ENCODE measurements around the gene LEKR1. TPM values are rescaled to one million over a fixed set of nuclear protein-coding genes. Genes with fewer than 3 reads are reported as not detected.

Gene LEKR1
- polyA plus RNA-seq, 1 donor from 2014 or later, result 2.7 TPM

GRCh38 chr3:156836701-156837100 is 10.5 kb downstream of the LEKR1 start:
- Histone ChIP-seq H3K4me2 (ENCODE audit: low read length) (no peak overlapping the region), H3K36me3 (ENCODE audit: insufficient read depth, low read length) (no peaks in the 10 kb centered on the region), H3K79me2 (replicated peaks; ENCODE audit: insufficient read depth, low read length) (no peaks in the 10 kb centered on the region), H4K20me1 (ENCODE audit: insufficient read depth) (no peaks in the 10 kb centered on the region), H3K9ac (ENCODE audit: low read length) (no peak overlapping the region), H3K4me3 (ENCODE audit: low read length) (no peak overlapping the region), H2AFZ (ENCODE audit: low read depth, low read length) (no peak overlapping the region), H3K27me3 (ENCODE audit: insufficient read depth, low read depth, low read length) (no peaks in the 10 kb centered on the region), H3K9me2 (ENCODE audit: insufficient read depth, low read length) (no peaks in the 10 kb centered on the region), H3K9me3 (ENCODE audit: low read length) (no peaks in the 10 kb centered on the region), H3F3A (ENCODE audit: insufficient read depth, low read length, poor library complexity, severe bottlenecking) (no peaks in the 10 kb centered on the region), H3K27ac (ENCODE audit: low read length) (no peak overlapping the region)
- TF ChIP-seq EZH2 (IDR thresholded peaks at IDR 0.05; ENCODE audit: borderline replicate concordance, insufficient read depth, low read length, poor library complexity, severe bottlenecking) (no peak), REST (IDR thresholded peaks at IDR 0.05; ENCODE audit: borderline replicate concordance) (no peak), SMC3 (conservative IDR thresholded peaks at IDR 0.05; ENCODE audit: poor library complexity) (no peak), TAF1 (IDR thresholded peaks at IDR 0.05; ENCODE audit: low read depth) (no peak), POLR2AphosphoS5 (IDR thresholded peaks at IDR 0.05) (no peak), RAD21 (conservative IDR thresholded peaks at IDR 0.05) (no peak), MXI1 (conservative IDR thresholded peaks at IDR 0.05; ENCODE audit: poor library complexity, severe bottlenecking) (no peak), EP300 (conservative IDR thresholded peaks at IDR 0.05; ENCODE audit: poor library complexity, severe bottlenecking) (no peak), CTCF (IDR thresholded peaks at IDR 0.05; ENCODE audit: poor library complexity, severe bottlenecking) (no peak)

GRCh38 chr3:156837115-156837514 is 11.0 kb downstream of the LEKR1 start:
- H2AFZ ChIP-seq (ENCODE audit: low read depth, low read length), result no peak overlapping the region
- no peak overlapping the region for H3K4me2 ChIP-seq (ENCODE audit: low read length)
- H3K9me3 ChIP-seq (ENCODE audit: low read length), result no peaks in the 10 kb centered on the region
- no peaks in the 10 kb centered on the region for H3F3A ChIP-seq (ENCODE audit: insufficient read depth, low read length, poor library complexity, severe bottlenecking)
- no peaks in the 10 kb centered on the region for H4K20me1 ChIP-seq (ENCODE audit: insufficient read depth)
- H3K4me3 ChIP-seq (ENCODE audit: low read length), result no peak overlapping the region
- no peaks in the 10 kb centered on the region for H3K36me3 ChIP-seq (ENCODE audit: insufficient read depth, low read length)
- no peaks in the 10 kb centered on the region for H3K27me3 ChIP-seq (ENCODE audit: insufficient read depth, low read depth, low read length)
- H3K9me2 ChIP-seq (ENCODE audit: insufficient read depth, low read length), result no peaks in the 10 kb centered on the region
- H3K9ac ChIP-seq (ENCODE audit: low read length), result no peak overlapping the region
- H3K79me2 ChIP-seq (replicated peaks; ENCODE audit: insufficient read depth, low read length), result no peaks in the 10 kb centered on the region
- no peak for TF ChIP-seq RAD21 (conservative IDR thresholded peaks at IDR 0.05)
- no peak for TF ChIP-seq REST (IDR thresholded peaks at IDR 0.05; ENCODE audit: borderline replicate concordance)
- no peak for TF ChIP-seq SMC3 (conservative IDR thresholded peaks at IDR 0.05; ENCODE audit: poor library complexity)
- TF ChIP-seq EP300 (conservative IDR thresholded peaks at IDR 0.05; ENCODE audit: poor library complexity, severe bottlenecking), result no peak
- no peak for TF ChIP-seq POLR2AphosphoS5 (IDR thresholded peaks at IDR 0.05)
- H3K27ac ChIP-seq (ENCODE audit: low read length), result no peak overlapping the region

All from neural cell (in vitro differentiated cells).